Prostate gland (tissue), 2 donors: ENCODE results near the gene MYOZ2. TPM values are rescaled to one million over a fixed set of nuclear protein-coding genes. Genes with fewer than 3 reads are reported as not detected.

Source experiments
- DNase-seq: peaks from one replicate; pipeline ENCODE4 v3.0.0-alpha.2; 2019; ENCODE audit warnings: low spot score
- H3K27ac ChIP-seq, 2 donors: fragments of 200-600 bp; sonication (generic); 2 replicates each; pipeline ENCODE4 v1.5.1; 2017 to 2019
- H3K27me3 ChIP-seq: fragments of 200-600 bp; sonication (generic); replicated peaks from 2 replicates; pipeline ENCODE4 v1.5.1; 2019; ENCODE audit not compliant: insufficient read depth
- H3K36me3 ChIP-seq, 2 donors: fragments of 200-600 bp; sonication (generic); 1 replicate in 1 of 2; 2 replicates in 1 of 2; pipeline versions ENCODE4 v1.5.1 to v1.8.1; 2017 to 2019
- H3K4me1 ChIP-seq: fragments of 200-600 bp; sonication (generic); replicated peaks from 2 replicates; pipeline ENCODE4 v1.5.1; 2019
- H3K4me3 ChIP-seq, 2 donors: fragments of 200-600 bp; sonication (generic); 2 replicates each; pipeline ENCODE4 v1.5.1; 2017 to 2019
- H3K9me3 ChIP-seq: fragments of 200-600 bp; sonication (generic); 2 replicates; pipeline ENCODE4 v1.5.1; 2017
- POLR2A ChIP-seq: fragments of 450-650 bp; IDR thresholded peaks from one replicate; pipeline ENCODE4 v1.6.1; 2016; ENCODE audit warnings: antibody characterized with exemption, mild to moderate bottlenecking
- POLR2AphosphoS5 ChIP-seq: sonication (generic); formaldehyde crosslinking; IDR thresholded peaks from one replicate; pipeline ENCODE4 v1.6.1; 2017; ENCODE audit warnings: antibody characterized with exemption
- WGBS: methylation state at CpG from one replicate; pipeline ENCODE4 v1.1.5; 2018; 5-methylcytosine and 5-hydroxymethylcytosine counted together
- intact Hi-C: fragments of 100-400 bp; cut with DNase I; formaldehyde crosslinking; loops from one replicate; pipeline ENCODE4 v1.14.2; 2022
- total RNA-seq, 2 donors: library from RNA; depleted of rRNA; stranded (reverse); fragments of >200 nt; gene quantifications; one replicate each; pipeline ENCODE4 v1.1.0, GENCODE V29; 2016
- TF ChIP-seq, protein P1 (sequence below), 4 experiments: fragments of 200-600 bp in 2 of 4; fragments of 450-650 bp in 2 of 4; sonication (generic) in 2 of 4; IDR thresholded peaks; 1 replicate in 3 of 4; 2 replicates in 1 of 4; pipeline ENCODE4 v1.5.1; 2016 to 2019; ENCODE audit warnings: antibody characterized with exemption in 4 of 4, mild to moderate bottlenecking in 2 of 4, moderate library complexity in 2 of 4

The MYOZ2 gene
- total RNA-seq, 2 donors from 2014 or later, result 2.1 to 5.5 TPM

DNA sequence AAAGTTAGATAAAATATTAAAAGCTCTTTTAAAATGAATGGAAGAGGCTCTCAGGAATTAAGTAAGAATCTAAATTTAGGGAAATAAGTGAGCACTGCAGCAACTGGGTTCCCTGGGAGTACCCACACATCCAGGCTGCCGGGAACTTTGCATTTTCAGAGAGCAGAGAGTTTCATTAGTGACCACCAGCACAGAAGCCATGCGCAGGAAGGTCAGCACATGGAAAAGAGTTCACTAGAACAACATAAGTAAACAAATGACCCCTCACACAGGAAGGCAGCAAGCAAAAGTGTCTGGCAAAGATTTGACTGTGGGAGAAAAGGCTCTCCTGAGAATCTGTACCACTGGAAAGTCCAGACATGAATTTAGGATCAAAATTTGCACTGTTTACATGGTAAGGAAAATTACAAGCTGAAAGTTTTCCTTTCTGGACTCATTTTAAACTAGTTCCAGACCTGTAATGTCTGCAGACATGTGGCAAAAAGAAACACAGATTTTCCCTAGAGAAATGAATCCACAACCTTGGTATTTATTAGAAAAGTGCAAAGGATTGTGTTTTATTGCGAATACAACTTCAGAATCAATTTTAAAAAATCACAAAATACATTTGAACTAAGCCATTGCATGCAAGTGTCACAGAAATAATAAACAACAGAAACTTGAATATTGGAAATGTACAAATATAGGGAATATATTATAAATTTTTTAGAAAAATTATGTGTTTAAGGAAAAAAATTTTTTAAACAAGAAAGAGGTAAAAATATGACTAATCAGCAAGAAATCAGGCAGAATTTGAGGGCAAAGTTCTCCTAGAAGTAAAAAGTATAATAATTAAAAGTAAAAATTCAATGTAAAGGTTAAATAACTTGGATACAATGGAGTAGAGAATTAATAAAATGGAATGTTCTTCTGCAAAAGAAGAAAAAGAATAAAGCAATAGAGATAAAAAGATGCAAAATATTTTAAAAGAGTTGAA lies 18.4 kb upstream of the MYOZ2 start:
- Histone ChIP-seq H3K4me1 (no peaks in the 10 kb centered on the region), H3K27ac (no peak overlapping the region), H3K4me3 (no peak overlapping the region), H3K36me3 (no peaks in the 10 kb centered on the region), H3K27me3 (no peaks in the 10 kb centered on the region), H3K9me3 (no peaks in the 10 kb centered on the region)
- no peak for DNase-seq
- TF ChIP-seq POLR2AphosphoS5, result no peak
- TF ChIP-seq, protein P1, sequence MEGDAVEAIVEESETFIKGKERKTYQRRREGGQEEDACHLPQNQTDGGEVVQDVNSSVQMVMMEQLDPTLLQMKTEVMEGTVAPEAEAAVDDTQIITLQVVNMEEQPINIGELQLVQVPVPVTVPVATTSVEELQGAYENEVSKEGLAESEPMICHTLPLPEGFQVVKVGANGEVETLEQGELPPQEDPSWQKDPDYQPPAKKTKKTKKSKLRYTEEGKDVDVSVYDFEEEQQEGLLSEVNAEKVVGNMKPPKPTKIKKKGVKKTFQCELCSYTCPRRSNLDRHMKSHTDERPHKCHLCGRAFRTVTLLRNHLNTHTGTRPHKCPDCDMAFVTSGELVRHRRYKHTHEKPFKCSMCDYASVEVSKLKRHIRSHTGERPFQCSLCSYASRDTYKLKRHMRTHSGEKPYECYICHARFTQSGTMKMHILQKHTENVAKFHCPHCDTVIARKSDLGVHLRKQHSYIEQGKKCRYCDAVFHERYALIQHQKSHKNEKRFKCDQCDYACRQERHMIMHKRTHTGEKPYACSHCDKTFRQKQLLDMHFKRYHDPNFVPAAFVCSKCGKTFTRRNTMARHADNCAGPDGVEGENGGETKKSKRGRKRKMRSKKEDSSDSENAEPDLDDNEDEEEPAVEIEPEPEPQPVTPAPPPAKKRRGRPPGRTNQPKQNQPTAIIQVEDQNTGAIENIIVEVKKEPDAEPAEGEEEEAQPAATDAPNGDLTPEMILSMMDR (IDR thresholded peaks at IDR 0.05), result no peak
- no peak for TF ChIP-seq POLR2A
- 76% methylated on average over 3 of the region's 3 CpGs for WGBS
- intact Hi-C loops, result no loop called here

DNA sequence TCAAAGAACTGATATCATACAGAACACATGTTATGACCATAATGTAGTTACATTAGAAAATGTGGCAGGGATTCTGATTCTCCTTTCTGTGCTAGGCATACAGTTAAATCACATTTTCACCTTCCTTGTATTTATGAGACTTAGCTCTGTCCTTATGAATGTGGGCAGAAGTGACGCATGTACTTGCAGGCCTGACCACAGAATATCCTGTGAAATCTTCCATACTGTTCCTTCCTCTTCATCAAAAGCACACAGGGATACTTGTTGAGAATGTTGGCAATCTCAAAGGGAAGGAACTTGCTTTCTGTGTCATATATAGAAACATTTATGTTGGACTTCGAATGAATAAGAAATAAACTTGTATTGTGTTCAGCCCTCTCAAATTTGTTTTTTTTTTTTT lies 17.2 kb upstream of the MYOZ2 start:
- Histone ChIP-seq H3K4me3 (no peak overlapping the region), H3K4me1 (no peaks in the 10 kb centered on the region), H3K27me3 (no peaks in the 10 kb centered on the region), H3K36me3 (no peaks in the 10 kb centered on the region), H3K27ac (no peak overlapping the region), H3K9me3 (no peaks in the 10 kb centered on the region)
- DNase-seq, result no peak
- TF ChIP-seq POLR2A (no peak), POLR2AphosphoS5 (no peak)
- TF ChIP-seq, protein P1 (IDR thresholded peaks at IDR 0.05), result no peak
- intact Hi-C loops, result no loop called here
- 83% methylated on average over 2 of the region's 2 CpGs for WGBS

DNA sequence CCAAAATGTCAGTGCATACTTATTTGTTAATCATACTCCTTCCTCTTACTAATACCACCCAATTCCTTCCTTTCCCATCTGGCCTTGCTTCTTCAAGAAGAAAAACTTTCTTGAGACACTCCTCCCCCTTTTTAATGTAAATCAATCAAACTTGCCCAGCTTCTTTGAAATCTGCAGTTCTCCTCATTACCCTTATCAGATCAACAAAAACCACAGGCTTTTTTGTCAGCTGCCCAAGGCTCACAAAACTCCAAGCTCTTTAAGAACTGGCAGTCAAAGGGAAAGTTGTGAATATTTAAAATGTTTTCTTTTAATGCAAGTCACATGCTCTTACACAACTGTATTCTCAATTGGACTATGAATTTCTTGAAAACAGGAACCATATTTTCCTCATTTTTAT lies 11.3 kb upstream of the MYOZ2 start:
- intact Hi-C loops, result no loop called here
- no peaks in the 10 kb centered on the region for H3K27me3 ChIP-seq
- DNase-seq, result no peak
- TF ChIP-seq POLR2A (no peak), POLR2AphosphoS5 (no peak)
- TF ChIP-seq, protein P1 (IDR thresholded peaks at IDR 0.05), result no peak
- H3K9me3 ChIP-seq, result no peaks in the 10 kb centered on the region
- H3K36me3 ChIP-seq, result no peaks in the 10 kb centered on the region
- H3K4me3 ChIP-seq, result no peak overlapping the region
- H3K27ac ChIP-seq, result no peak overlapping the region
- no peaks in the 10 kb centered on the region for H3K4me1 ChIP-seq

DNA sequence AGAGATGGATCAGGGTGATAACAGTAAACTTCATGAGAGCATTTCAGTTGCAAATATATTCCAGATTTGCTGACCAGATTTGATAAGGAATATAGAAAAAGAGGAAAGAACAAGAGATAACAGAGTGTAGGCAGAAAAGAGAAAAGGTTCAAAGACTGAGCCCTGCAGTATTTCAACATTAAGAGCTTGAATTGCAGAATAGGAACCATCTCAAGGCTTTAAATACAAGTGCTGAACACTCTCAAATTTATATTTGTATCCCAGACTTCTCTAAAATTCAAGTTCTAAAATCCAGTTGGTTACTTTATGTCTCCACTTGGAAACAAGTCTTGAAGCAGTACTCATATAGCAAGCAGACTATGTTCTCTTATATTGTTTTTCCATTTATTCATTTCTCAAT lies 9.7 kb upstream of the MYOZ2 start:
- Histone ChIP-seq H3K27me3 (no peaks in the 10 kb centered on the region), H3K27ac (no peak overlapping the region), H3K36me3 (no peaks in the 10 kb centered on the region), H3K4me3 (no peak overlapping the region), H3K9me3 (no peaks in the 10 kb centered on the region), H3K4me1 (no peaks in the 10 kb centered on the region)
- intact Hi-C loops, result no loop called here
- no peak for DNase-seq
- TF ChIP-seq POLR2AphosphoS5, result no peak
- TF ChIP-seq POLR2A, result no peak
- TF ChIP-seq, protein P1 (IDR thresholded peaks at IDR 0.05), result no peak

DNA sequence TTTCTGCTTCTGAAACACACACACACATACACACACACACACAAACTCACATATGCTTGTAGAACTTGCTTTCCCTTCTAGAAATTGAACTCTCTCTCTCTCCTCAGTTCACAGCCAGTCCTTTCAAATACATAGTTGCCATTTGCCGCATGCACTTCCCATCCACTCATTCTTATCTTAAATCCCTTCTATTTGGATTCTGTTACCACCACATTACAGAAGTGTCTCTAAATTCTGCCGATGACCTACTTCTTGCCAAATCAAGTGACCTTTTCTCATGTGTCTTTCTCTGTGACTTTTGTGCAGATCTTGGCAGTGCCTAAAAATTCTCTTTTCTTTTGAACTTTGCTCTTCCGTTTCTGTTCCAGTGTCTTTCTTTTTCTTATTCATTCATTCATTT lies 7.5 kb upstream of the MYOZ2 start:
- WGBS, result 74% methylated on average over 3 of the region's 3 CpGs
- intact Hi-C loops, result no loop called here
- H3K27me3 ChIP-seq, result no peaks in the 10 kb centered on the region

More for the DNA sequence above, 7.5 kb upstream of the MYOZ2 start:
- H3K9me3 ChIP-seq, result no peaks in the 10 kb centered on the region
- no peak for DNase-seq
- no peaks in the 10 kb centered on the region for H3K36me3 ChIP-seq
- no peak overlapping the region for H3K4me3 ChIP-seq
- no peaks in the 10 kb centered on the region for H3K4me1 ChIP-seq
- TF ChIP-seq POLR2AphosphoS5, result no peak
- TF ChIP-seq, protein P1 (IDR thresholded peaks at IDR 0.05), result no peak
- no peak for TF ChIP-seq POLR2A
- no peak overlapping the region for H3K27ac ChIP-seq
